Naive B cell (primary cell): ENCODE results near the gene TMOD3. TPM values are rescaled to one million over a fixed set of nuclear protein-coding genes. Genes with fewer than 3 reads are reported as not detected.
"Not testable (repeated sequence)": the region's sequence is repeated elsewhere in the genome, so short reads cannot be mapped to it uniquely, and the experiment has no call there.

Source experiments
- ATAC-seq, 2 donors: fragments of 150-1000 bp; cut with Tn5 transposase; 2 replicates each; pipeline ENCODE4 v1.10.0; 2021; ENCODE audit warnings: low read depth in 2 of 2, mild to moderate bottlenecking in 2 of 2, moderate library complexity in 2 of 2
- DNase-seq: peaks from one replicate; pipeline ENCODE4 v3.0.0; 2022
- H3K27ac Mint-ChIP-seq, 6 donors: one replicate each; pipeline ENCODE4 v1.8.0; 2020 to 2022; ENCODE audit warnings: mild to moderate bottlenecking in 6 of 6, mixed read lengths in 6 of 6, moderate library complexity in 5 of 6, inconsistent platforms in 2 of 6
- H3K27me3 Mint-ChIP-seq, 3 donors: one replicate each; pipeline ENCODE4 v1.8.0; 2021 to 2022; ENCODE audit warnings: mixed read lengths in 3 of 3, mild to moderate bottlenecking in 1 of 3
- H3K36me3 Mint-ChIP-seq, 2 donors: one replicate each; pipeline ENCODE4 v1.8.0; 2020 to 2022; ENCODE audit warnings: mixed read lengths in 2 of 2, inconsistent platforms in 1 of 2, mild to moderate bottlenecking in 1 of 2
- H3K4me1 Mint-ChIP-seq, 3 donors: one replicate each; pipeline ENCODE4 v1.8.0; 2020 to 2022; ENCODE audit warnings: mixed read lengths in 3 of 3, inconsistent platforms in 1 of 3, mild to moderate bottlenecking in 1 of 3, moderate library complexity in 1 of 3
- H3K4me3 Mint-ChIP-seq, 8 donors: one replicate each; pipeline ENCODE4 v1.8.0; 2020 to 2022; ENCODE audit warnings: mild to moderate bottlenecking in 8 of 8, mixed read lengths in 8 of 8, moderate library complexity in 8 of 8, inconsistent platforms in 2 of 8
- H3K9me3 Mint-ChIP-seq, 7 donors: one replicate each; pipeline ENCODE4 v1.8.0; 2020 to 2022; ENCODE audit warnings: mixed read lengths in 7 of 7, mild to moderate bottlenecking in 5 of 7, inconsistent platforms in 2 of 7, moderate library complexity in 1 of 7
- polyA plus RNA-seq, 6 donors: library from polyadenylated mRNA; unstranded; fragments of 300-500 nt; fragmentation: Illumina TruSeq; gene quantifications; one replicate each; pipeline ENCODE4 v1.2.3, GENCODE V29; 2021; ENCODE audit warnings: low read depth in 6 of 6

TMOD3 gene
- polyA plus RNA-seq: 10 to 100 TPM; 19.3 to 30.3 (median 25.2) TPM

- Mint-ChIP-seq H3K4me1 (peaks cover 30 to 47% (median 40%) of the 10 kb centered on the region in 3 donors), H3K4me3 (peak within 1 kb of the TSS; percentile 89 to 98 (median 96)), H3K27ac (peak within 1 kb of the TSS; percentile 70 to 93 (median 88)), H3K27me3 (no peaks in the 10 kb centered on the region), H3K9me3 (no peaks in the 10 kb centered on the region), H3K36me3 (no peaks in the 10 kb centered on the region)
- DNase-seq (peak; percentile 88), ATAC-seq (peak; percentile 89 to 90)
These were observed at the start of gene TMOD3 for GRCh38 chr15:51829376-51830275. TSS of gene TMOD3 (plus strand) at chr15:51829653. CDS start at chr15:51862885, 33,232 bp downstream.

GRCh38 chr15:51780636-51781035, 48.8 kb upstream of the TMOD3 start:
- Mint-ChIP-seq H3K4me3 (no peak overlapping the region), H3K27ac (no peak overlapping the region), H3K36me3 (peaks cover 13 to 24% of the 10 kb centered on the region in 2 donors)

GRCh38 chr15:51781506-51781905, 47.9 kb upstream of the TMOD3 start:
- DNase-seq (no peak), ATAC-seq (peak in 1 of 2 donors; percentile 38)
- no peak overlapping the region for H3K27ac Mint-ChIP-seq
- no peaks in the 10 kb centered on the region for H3K27me3 Mint-ChIP-seq
- H3K36me3 Mint-ChIP-seq: peaks cover 13 to 31% of the 10 kb centered on the region in 2 donors
- peaks cover 0 to 3% (median under 1%) of the 10 kb centered on the region in 3 donors for H3K4me1 Mint-ChIP-seq
- no peak overlapping the region for H3K4me3 Mint-ChIP-seq
- H3K9me3 Mint-ChIP-seq: peaks cover 0 to 4% (median 0%) of the 10 kb centered on the region in 7 donors

More at GRCh38 chr15:51780636-51781035, 48.8 kb upstream of the TMOD3 start:
- Mint-ChIP-seq H3K9me3 (peaks cover 0 to 4% (median 0%) of the 10 kb centered on the region in 7 donors), H3K4me1 (peaks cover 5 to 7% (median 7%) of the 10 kb centered on the region in 3 donors), H3K27me3 (no peaks in the 10 kb centered on the region)
- ATAC-seq (no peak), DNase-seq (no peak)

- DNase-seq (no peak), ATAC-seq (no peak)
- Mint-ChIP-seq H3K27me3 (no peaks in the 10 kb centered on the region), H3K9me3 (peaks cover 0 to 4% (median 0%) of the 10 kb centered on the region in 7 donors), H3K4me1 (no peaks in the 10 kb centered on the region), H3K36me3 (peaks cover 14 to 31% of the 10 kb centered on the region in 2 donors), H3K4me3 (no peak overlapping the region), H3K27ac (no peak overlapping the region)
These were observed 47.0 kb upstream of the TMOD3 start for GRCh38 chr15:51782357-51782896.

DNA sequence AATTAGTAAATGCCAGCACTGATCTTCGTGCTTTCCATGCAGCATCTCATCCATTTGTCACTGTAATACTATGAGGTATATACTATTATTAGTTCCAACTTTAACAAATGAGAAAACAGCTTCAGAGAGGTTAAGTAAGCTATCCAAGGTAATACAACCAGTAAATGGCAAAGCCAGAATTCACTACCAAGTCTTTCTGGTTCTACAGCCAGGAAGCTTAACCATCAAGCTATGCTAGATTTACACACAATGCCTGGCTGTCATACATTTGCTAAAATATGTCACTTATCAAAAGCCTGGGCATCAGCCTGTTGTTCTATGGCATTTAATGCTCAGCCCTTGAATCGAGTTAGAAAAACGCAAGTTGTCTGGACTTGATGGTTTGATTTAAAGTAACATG, 45.5 kb upstream of the TMOD3 start:
- no peak for ATAC-seq
- H3K36me3 Mint-ChIP-seq: peaks cover 22 to 31% of the 10 kb centered on the region in 2 donors
- H3K4me3 Mint-ChIP-seq: no peak overlapping the region
- peaks cover 0 to 4% (median 0%) of the 10 kb centered on the region in 7 donors for H3K9me3 Mint-ChIP-seq
- no peaks in the 10 kb centered on the region for H3K27me3 Mint-ChIP-seq
- no peak for DNase-seq
- H3K4me1 Mint-ChIP-seq: no peaks in the 10 kb centered on the region
- H3K27ac Mint-ChIP-seq: no peak overlapping the region

DNA sequence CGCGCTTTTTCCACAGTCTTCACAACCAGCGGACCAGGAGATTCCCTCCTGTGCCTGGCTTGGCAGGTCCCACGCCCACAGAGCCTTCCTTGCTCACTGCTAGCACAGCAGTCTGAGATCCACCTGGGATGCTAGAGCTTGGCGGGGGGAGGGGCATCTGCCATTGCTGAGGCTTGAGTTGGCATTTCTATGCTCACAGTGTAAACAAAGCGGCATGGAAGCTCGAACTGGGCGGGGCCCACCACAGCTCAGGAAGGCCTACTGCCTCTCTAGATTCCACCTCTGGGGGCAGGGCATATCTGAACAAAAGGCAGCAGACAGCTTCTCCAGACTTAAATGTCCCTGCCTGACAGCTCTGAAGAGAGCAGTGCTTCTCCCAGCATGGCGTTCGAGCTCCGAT, 42.3 kb upstream of the TMOD3 start:
- Mint-ChIP-seq H3K36me3 (peaks cover 13 to 15% of the 10 kb centered on the region in 2 donors), H3K9me3 (peaks cover 0 to 11% (median 10%) of the 10 kb centered on the region in 7 donors)
- H3K27me3 Mint-ChIP-seq, H3K4me3 Mint-ChIP-seq, DNase-seq, H3K4me1 Mint-ChIP-seq, H3K27ac Mint-ChIP-seq, ATAC-seq: not testable (repeated sequence)

DNA sequence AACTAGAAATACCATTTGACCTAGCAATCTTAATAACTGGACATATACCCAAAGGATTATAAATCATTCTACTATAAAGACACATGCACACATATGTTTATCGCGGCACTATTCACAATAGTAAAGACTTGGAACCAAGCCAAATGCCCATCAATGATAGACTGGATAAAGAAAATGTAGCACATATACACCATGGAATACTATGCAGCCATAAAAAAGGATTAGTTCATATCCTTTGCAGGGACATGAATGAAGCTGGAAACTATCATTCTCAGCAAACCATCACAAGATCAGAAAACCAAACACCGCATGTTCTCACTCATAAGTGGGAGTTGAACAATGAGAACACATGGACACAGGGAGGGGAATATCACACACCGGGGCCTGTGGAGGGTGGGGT, 37.0 kb upstream of the TMOD3 start:
- not testable (repeated sequence) for DNase-seq, H3K4me3 Mint-ChIP-seq, H3K4me1 Mint-ChIP-seq, H3K36me3 Mint-ChIP-seq, ATAC-seq, H3K27me3 Mint-ChIP-seq
- peak overlapping the region in 1 of 6 donors; percentile 76 for H3K27ac Mint-ChIP-seq
- peaks cover 0 to 13% (median 7%) of the 10 kb centered on the region in 7 donors for H3K9me3 Mint-ChIP-seq

DNA sequence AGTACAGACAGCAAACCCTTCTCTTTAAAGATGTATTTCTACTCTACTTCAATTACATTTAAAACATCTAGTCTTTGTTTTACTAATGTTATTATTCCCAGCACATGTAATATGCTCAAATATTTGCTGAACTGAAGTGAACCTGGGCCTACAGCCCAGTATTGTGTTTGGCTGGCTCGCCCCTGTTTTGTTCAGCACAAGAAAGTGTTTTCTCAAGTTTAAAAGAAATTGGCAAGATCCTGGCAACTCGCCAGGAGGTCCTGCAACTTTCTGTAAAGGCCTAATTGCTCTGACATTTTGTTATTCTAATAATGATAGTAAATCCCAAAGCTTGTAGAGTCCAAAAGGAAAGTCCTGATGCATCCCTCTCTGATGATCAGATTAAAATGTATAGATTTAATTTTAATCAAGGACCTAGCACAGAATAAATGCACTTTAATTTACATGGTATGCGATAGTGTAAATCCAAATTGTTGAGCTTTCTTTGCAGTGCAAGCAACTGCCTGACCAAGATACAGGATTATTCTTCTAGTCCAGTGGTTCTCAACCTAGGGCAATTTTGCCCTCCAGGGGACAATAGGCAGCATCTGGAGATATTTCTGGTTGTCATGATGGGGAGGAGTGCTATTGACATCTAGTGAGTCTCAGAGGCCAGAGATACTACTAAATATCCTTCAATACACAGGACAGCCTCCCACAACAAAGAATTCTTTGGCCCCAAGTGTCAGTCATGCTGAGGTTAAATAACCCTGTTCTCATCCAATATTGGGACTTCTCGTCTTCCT, 35.7 kb upstream of the TMOD3 start:
- Mint-ChIP-seq H3K36me3 (peaks cover 8 to 13% of the 10 kb centered on the region in 2 donors), H3K27me3 (no peaks in the 10 kb centered on the region), H3K9me3 (peaks cover 0 to 13% (median 7%) of the 10 kb centered on the region in 7 donors), H3K27ac (no peak overlapping the region), H3K4me3 (no peak overlapping the region), H3K4me1 (no peaks in the 10 kb centered on the region)
- DNase-seq (no peak), ATAC-seq (no peak)

- Mint-ChIP-seq H3K27me3 (no peaks in the 10 kb centered on the region), H3K27ac (peak overlapping the region in 2 of 6 donors; percentile 7 to 22), H3K9me3 (peaks cover 0 to 5% (median 0%) of the 10 kb centered on the region in 7 donors), H3K4me1 (peaks cover 7 to 10% (median 8%) of the 10 kb centered on the region in 3 donors), H3K36me3 (peaks cover 13 to 21% of the 10 kb centered on the region in 2 donors), H3K4me3 (no peak overlapping the region)
- ATAC-seq: no peak
- DNase-seq: no peak
These were observed 32.5 kb upstream of the TMOD3 start for GRCh38 chr15:51796847-51797401.

GRCh38 chr15:51798281-51798680, 31.2 kb upstream of the TMOD3 start:
- no peaks in the 10 kb centered on the region for H3K27me3 Mint-ChIP-seq
- H3K4me3 Mint-ChIP-seq: no peak overlapping the region
- no peaks in the 10 kb centered on the region for H3K9me3 Mint-ChIP-seq
- peaks cover 13 to 21% of the 10 kb centered on the region in 2 donors for H3K36me3 Mint-ChIP-seq
- ATAC-seq: no peak
- DNase-seq: no peak
- H3K4me1 Mint-ChIP-seq: peaks cover 7 to 10% (median 8%) of the 10 kb centered on the region in 3 donors
- peak overlapping the region in 2 of 6 donors; percentile 44 to 64 for H3K27ac Mint-ChIP-seq

GRCh38 chr15:51799282-51800252, 29.9 kb upstream of the TMOD3 start:
- peaks cover 7 to 10% (median 8%) of the 10 kb centered on the region in 3 donors for H3K4me1 Mint-ChIP-seq
- peak overlapping the region in 1 of 8 donors; percentile 67 for H3K4me3 Mint-ChIP-seq
- H3K36me3 Mint-ChIP-seq: peaks cover 13 to 21% of the 10 kb centered on the region in 2 donors
- no peak for DNase-seq
- peak overlapping the region in 1 of 6 donors; percentile 37 for H3K27ac Mint-ChIP-seq
- no peak for ATAC-seq
- H3K27me3 Mint-ChIP-seq: no peaks in the 10 kb centered on the region
- H3K9me3 Mint-ChIP-seq: no peaks in the 10 kb centered on the region

- no peak overlapping the region for H3K4me3 Mint-ChIP-seq
- peaks cover 7 to 10% (median 8%) of the 10 kb centered on the region in 3 donors for H3K4me1 Mint-ChIP-seq
- no peaks in the 10 kb centered on the region for H3K27me3 Mint-ChIP-seq
- no peak overlapping the region for H3K27ac Mint-ChIP-seq
- H3K9me3 Mint-ChIP-seq: no peaks in the 10 kb centered on the region
- H3K36me3 Mint-ChIP-seq: peaks cover 17 to 19% of the 10 kb centered on the region in 2 donors
- ATAC-seq (peak; percentile 69 to 79), DNase-seq (peak; percentile 11)
These were observed 28.0 kb upstream of the TMOD3 start for GRCh38 chr15:51801391-51801835.
